Measurements from ENCODE around the gene RETN. TPM values are rescaled to one million over a fixed set of nuclear protein-coding genes. Genes with fewer than 3 reads are reported as not detected.

Gene RETN
- total RNA-seq, 1 donor from 2014 or later, result 0.94 TPM

GRCh38 chr19:7685546-7686445 is 16.9 kb downstream of the RETN start:
- DNase-seq, result no peak

DNA sequence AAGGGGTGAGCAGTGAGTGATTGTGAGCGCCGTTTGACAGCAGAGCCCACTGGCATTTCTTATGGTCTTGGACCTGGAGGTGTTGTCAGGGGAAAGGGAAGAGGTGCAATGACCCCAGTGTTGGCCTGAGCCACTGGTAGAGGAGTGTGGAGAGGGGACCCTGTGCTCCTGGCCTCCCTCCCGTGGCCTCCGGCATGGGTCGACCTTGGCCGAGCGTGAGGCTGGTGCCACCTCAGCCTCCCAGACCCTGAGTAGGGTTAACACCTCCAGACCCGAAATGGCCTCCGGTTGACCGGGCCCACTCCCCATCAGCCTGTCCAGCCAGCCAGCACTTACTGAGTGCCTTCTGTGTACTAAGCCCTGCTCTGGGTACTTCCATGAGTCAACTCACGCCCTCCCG is 18.3 kb downstream of the RETN start:
- no peak for DNase-seq

DNA sequence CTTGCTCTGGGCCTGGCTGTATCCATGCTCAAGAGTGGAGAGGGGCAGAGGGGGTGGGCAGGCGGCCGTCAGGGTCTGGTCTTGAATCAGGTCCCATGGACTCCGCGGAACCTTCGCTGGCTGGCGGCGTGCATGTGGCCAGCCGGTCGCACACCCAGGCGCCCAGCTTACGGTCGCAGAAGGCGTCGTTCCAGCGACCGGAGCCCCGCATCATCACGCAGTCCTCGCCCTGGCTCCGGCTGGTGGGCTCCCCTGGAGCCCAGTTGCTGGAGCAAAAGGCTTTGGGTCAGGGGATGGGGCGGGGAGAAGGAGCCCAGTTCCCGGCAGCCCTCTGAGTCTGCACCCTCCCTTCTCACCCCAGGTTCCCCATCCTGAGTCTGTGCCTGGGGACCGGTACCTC is 20.3 kb downstream of the RETN start:
- no peak for DNase-seq

- DNase-seq, result no peak
These were observed 22.0 kb downstream of the RETN start for GRCh38 chr19:7690779-7691258.

DNA sequence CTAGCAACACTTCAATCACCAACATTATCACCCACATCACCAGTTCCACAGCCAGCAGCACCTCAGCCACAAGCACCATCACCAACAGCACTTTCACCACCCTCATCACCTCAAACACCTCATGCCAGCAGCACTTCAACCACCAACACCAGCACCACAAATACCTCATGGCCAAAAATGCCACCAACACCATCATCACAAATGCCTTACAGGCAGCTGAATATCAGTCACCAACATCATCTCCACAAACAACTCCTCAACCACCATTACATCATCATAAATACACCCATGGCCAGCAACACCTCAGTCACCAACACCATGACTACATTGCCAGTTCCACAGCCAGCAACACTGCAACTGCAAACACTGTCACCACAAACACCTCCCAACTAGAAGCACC is 22.6 kb downstream of the RETN start:
- DNase-seq, result no peak

DNA sequence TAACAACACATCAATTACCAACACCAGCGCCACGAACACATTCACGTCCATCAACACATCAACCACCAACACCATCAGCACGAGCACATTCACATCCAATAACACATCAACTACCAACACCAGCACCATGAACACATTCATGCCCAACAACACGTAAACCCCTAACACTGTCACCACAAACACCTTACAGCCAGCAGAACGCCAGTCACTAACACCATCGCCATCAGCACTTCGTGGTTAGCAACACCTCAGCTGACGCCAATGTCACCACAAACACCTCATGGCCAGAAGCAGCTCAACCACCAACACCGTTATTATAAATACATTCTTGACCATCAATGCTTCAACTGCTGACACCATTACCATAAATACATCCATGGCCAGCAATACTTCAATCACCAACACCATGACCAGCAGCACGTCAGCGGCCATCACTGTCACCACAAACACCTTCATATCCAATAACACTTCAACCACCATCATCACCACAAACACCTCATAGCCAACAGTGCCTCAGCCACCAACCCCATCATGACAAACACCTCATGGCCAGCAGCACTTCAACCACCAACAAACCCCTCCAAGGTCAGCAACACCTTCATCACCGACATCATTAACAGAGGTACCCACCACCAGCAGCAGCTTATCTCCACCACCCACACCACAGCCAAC is 23.7 kb downstream of the RETN start:
- DNase-seq, result no peak

GRCh38 chr19:7694499-7694898 is 25.6 kb downstream of the RETN start:
- no peak for DNase-seq

GRCh38 chr19:7697721-7698287 is 29.0 kb downstream of the RETN start:
- no peak for DNase-seq

DNA sequence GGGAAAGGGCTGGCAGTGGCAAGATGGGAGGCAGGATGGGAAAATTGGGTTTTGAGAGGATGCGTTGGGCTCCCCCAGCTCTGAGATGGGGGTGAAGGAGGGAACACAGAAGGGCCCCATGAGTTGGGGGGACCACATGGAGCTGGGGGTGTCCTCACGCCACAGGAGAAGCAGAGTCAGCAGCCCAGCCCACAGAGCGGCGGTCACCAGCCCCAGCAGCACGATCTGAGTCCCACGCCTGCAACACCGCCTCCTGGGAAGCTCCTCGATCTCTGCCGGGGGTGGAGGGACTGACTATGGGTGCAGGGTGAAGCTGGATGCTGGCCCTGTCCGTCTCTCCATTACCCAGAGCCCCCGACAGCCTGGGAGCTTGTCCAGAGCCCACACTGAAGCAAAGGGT is 29.7 kb downstream of the RETN start:
- DNase-seq, result no peak

DNA sequence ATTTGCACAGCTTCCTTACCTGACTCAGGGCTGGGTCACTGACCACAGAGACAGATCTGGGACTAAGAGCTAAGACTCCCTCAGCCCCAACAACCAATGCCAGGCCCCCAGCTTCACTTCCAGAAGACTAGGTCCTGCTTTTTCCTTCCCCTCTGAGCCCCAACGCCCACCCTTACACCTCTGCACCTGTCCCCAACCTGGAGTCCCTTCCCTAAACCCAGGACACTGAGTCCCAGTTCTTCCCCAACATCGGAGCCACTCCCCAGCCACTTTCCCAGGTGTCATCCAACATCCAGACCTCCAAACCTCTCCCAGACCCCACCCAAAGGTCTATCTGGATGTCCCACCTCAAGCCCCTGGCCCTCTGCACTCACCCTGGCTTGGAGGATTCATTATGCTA is 30.2 kb downstream of the RETN start:
- DNase-seq, result no peak

DNA sequence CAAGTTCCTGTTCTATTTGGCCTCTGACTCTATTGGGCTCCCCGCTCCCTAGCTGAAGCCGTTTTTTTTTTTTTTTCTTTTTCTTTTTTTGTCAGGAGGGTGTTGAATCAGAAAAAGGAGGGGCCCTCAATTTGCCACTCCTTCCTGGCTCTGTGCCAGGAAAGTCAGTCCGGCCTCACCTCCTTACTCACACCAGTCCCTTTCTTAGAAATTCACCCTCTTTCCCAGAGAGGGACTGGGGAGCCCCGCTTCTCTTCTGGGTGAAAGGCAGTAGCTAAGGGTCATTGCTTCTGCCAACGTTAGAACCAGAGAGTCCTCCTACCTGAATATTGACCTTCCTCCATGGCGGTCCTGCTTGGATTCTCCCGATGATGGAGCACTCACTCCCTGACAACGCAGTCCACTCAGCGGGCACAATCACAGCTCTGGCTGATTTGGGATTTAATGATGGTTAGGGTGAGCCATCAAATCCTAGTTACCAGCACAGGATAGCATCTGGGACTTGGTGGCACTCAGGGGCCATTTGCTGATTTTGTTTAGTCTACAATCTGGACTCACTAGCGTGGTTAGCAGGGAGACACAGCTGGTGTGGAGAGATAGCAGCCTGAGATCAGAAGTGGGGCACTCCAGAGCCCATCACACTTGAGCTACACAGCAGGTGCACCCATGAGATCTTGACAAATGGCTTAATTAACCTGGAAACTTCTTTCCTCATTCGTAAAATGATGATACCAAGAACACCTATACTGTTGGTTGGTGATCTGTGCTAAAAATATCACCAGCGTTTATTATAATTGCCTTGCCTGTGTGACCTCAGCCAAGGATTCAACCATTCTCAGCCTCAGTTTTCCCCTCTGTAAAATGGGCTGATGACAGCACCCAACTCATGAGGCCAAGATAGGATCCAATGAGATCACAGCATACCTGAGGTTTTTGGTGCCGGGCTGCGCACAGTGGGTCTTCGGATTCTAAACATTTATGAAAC is 30.9 kb downstream of the RETN start:
- DNase-seq, result no peak

GRCh38 chr19:7701049-7701653 is 32.3 kb downstream of the RETN start:
- DNase-seq, result no peak

- no peak for DNase-seq
These were observed 33.0 kb downstream of the RETN start, which contains the start of gene FCER2 for GRCh38 chr19:7701654-7702457. Gene FCER2, minus strand, starts transcription at chr19:7702131. Its CDS starts 2,371 bp downstream, at chr19:7699760.

DNA sequence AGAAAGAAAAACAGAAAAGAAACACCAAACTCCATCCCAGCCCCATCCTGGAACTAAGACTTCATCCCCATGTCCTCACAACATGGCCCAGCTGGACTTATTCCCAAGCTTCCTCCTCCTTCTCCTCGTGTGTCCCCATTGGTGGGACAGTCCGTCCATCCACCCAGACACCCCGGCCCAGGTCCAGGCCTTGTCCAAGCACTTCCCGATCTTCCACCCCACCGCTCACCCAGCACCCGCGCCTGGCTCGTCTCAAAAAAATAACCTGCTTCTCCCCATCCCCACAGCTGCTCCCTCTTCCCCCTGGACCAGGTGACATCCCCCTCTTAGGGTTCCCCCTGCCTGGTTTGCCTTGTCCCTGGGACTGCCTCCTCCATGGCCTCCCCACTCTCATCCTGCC is 34.5 kb downstream of the RETN start:
- DNase-seq, result no peak

DNA sequence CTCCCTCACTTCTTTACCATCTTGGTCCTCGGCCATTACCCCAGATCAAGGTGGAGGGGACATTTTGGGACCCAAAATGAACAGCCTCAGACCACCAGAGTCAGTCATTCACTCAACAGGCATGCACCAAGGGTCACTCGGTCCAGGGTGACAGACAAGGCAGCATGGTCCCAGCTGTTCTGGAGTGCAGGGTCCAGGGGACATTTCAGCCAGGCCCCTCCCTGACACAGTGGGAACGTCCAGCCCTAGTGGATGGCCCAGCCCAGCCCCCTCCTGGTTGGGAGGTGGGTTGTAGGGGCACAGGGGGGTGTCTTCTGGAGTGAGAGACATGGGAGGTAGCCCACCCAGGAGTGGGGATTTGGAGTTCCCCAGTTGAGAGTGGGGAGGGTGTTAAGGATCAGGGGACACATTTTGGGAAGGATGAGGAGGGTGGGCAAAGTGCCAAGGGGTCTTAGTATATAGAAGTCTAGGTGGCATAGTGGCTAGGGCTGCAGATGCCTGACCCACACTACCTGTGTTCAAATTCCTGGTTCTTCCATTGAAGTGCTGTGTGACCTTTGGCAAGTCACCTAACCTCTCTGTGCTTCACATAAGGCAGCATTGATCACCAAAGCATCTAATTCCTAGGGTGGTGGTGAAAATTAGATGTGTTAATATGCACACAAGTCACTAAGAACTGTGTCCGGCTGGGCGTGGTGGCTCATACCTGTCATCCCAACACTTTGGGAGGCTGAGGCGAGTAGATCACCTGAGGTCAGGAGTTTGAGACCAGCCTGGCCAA is 35.6 kb downstream of the RETN start:
- DNase-seq, result no peak

DNA sequence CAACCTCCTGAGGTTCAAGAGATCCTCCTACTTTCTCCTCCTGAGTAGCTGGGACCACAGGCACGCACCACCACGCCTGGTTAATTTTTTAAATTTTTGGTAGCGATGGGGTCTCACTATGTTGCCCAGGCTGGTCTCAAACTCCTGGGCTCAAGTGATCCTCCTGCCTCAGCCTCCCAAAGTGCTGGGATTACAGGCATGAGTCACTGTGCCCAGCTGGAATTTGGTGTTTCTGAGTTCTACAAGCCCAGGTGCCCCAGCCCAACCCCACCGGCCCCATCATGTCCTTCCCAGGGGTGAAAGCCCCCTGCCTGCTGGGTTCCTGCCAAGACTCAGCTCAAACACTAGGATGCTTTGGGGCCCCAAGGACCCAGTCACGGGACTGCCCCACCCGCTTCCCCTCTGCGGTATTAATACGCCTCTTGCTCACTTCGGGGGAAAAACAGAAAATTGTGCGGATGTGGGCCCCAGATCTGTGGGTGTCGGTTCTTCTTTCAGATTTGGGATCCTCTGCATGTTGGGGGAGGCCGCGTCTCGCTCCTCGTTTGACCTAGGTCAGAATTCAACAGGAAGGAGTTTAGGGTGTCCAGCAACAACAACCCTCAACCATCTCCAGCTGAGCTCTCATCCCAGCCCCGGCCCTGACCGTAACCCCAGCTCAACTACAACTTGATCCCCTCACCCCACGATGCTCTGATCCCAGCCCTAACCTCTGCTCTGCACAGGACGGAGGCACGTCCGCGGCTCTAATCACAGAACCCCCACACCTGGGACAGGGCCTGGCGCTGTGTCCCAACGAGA is 36.7 kb downstream of the RETN start:
- DNase-seq, result no peak

DNA sequence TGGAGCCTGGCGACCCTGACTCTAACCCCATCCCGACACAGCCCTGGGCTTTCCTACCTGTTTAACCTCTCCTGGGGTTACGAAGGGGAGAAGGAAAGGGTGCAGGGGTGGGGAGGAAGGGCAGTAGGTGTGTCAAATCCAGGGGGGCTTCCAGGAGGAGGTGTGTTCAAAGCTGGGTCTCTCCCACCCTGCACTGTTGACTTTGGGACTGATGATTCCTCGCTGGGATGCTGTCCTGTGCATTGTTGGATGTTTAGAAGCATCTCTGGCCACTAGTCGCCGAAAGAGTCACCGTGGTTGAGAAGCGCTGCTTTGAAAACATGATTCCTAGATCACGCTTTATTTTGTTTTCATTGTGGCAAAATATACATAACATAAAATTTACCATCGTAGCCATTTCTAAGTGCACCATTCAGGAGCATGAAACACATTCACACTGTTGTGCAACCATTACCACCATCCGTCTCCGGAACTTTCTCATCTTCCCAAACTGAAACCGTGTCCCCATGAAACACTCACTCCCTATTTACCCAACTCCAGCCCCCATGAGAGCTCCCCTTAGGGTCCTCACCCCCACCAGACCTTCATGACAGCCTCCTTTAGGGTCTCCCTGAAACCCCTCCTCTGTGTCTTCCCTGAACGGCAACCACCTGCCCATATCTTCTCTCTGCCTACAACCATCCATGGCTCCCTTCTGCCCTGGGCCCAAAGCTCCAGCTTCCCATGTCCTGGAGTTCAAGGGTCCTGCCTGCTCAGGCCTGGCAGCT is 37.5 kb downstream of the RETN start:
- DNase-seq, result no peak

DNA sequence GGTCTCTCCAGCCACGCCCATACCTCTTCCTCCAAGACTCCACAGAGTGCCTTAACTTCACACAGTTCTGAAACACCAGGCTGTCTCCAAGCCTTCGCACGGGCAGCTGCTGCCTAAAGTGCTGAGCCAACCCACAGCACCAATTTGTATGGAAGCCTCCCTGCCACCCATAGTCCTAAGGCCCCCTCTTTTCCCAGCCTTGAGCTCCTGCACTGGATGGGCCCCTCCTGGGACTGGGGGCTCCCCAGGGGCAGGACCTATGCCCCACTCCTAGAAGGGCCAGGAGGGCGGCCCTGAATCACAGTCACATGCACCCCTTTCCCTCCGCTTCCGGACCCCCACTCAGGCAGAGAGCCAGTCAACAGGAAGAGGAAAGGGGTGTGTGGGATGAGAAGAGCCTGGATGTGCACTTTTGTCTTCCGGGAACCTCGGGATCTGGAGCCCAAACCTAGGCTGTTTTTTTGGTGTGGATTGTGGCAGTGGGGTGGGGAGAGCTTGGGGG is 38.2 kb downstream of the RETN start:
- no peak for DNase-seq

Data from occipital lobe (tissue), 2 donors.